ENCODE measurements around the gene SLC38A1. TPM values are rescaled to one million over a fixed set of nuclear protein-coding genes. Genes with fewer than 3 reads are reported as not detected.

SLC38A1 gene
- total and polyA plus RNA-seq, 2 donors from 2014 or later, result 13.3 to 124 TPM

GRCh38 chr12:46238821-46239220, 30.0 kb downstream of the SLC38A1 start:
- no peak for DNase-seq
- H3K27ac ChIP-seq (ENCODE audit: low read depth in 2 of 2, low read length in 2 of 2), result no peak overlapping the region
- no peak for TF ChIP-seq CTCF (IDR thresholded peaks at IDR 0.05; ENCODE audit: borderline replicate concordance, extremely low read depth, insufficient read depth)
- H3K9ac ChIP-seq (ENCODE audit: low read length in 3 of 3), result no peak overlapping the region
- H3K4me3 ChIP-seq (ENCODE audit: low read length in 3 of 3), result no peak overlapping the region
- intact Hi-C loops (cut with DNase I), result no loop called here
- no peaks in the 10 kb centered on the region for H3K36me3 ChIP-seq (ENCODE audit: control insufficient read depth in 2 of 3, insufficient read depth in 3 of 3, low read length in 3 of 3)
- no peaks in the 10 kb centered on the region for H3K4me1 ChIP-seq (ENCODE audit: control insufficient read depth in 2 of 3, insufficient read depth in 2 of 3, low read depth in 1 of 3, low read length in 3 of 3)
- H3K9me3 ChIP-seq (ENCODE audit: control insufficient read depth in 2 of 3, insufficient read depth in 1 of 3, low read length in 3 of 3), result no peaks in the 10 kb centered on the region
- FAIRE-seq, result no peak
- no peaks in the 10 kb centered on the region for H3K27me3 ChIP-seq (ENCODE audit: control insufficient read depth, insufficient read depth, low read length)

GRCh38 chr12:46237371-46238045, 31.3 kb downstream of the SLC38A1 start:
- DNase-seq (no peak), FAIRE-seq (no peak)
- H3K4me3 ChIP-seq (ENCODE audit: low read length in 3 of 3), result no peak overlapping the region
- H3K9ac ChIP-seq (ENCODE audit: low read length in 3 of 3), result no peak overlapping the region
- no peaks in the 10 kb centered on the region for H3K36me3 ChIP-seq (ENCODE audit: control insufficient read depth in 2 of 3, insufficient read depth in 3 of 3, low read length in 3 of 3)
- no peaks in the 10 kb centered on the region for H3K27me3 ChIP-seq (ENCODE audit: control insufficient read depth, insufficient read depth, low read length)
- TF ChIP-seq CTCF (IDR thresholded peaks at IDR 0.05; ENCODE audit: borderline replicate concordance, extremely low read depth, insufficient read depth), result no peak
- H3K9me3 ChIP-seq (ENCODE audit: control insufficient read depth in 2 of 3, insufficient read depth in 1 of 3, low read length in 3 of 3), result no peaks in the 10 kb centered on the region
- H3K27ac ChIP-seq (ENCODE audit: low read depth in 2 of 2, low read length in 2 of 2), result no peak overlapping the region
- intact Hi-C loops (cut with DNase I), result no loop called here
- no peaks in the 10 kb centered on the region for H3K4me1 ChIP-seq (ENCODE audit: control insufficient read depth in 2 of 3, insufficient read depth in 2 of 3, low read depth in 1 of 3, low read length in 3 of 3)

GRCh38 chr12:46234000-46234399, 34.8 kb downstream of the SLC38A1 start:
- H3K27me3 ChIP-seq (ENCODE audit: control insufficient read depth, insufficient read depth, low read length), result no peaks in the 10 kb centered on the region
- FAIRE-seq, result no peak
- no peaks in the 10 kb centered on the region for H3K4me1 ChIP-seq (ENCODE audit: control insufficient read depth in 2 of 3, insufficient read depth in 2 of 3, low read depth in 1 of 3, low read length in 3 of 3)
- no peak for TF ChIP-seq CTCF (IDR thresholded peaks at IDR 0.05; ENCODE audit: borderline replicate concordance, extremely low read depth, insufficient read depth)
- no peaks in the 10 kb centered on the region for H3K9me3 ChIP-seq (ENCODE audit: control insufficient read depth in 2 of 3, insufficient read depth in 1 of 3, low read length in 3 of 3)
- DNase-seq, result no peak
- intact Hi-C loops (cut with DNase I), result no loop called here
- H3K27ac ChIP-seq (ENCODE audit: low read depth in 2 of 2, low read length in 2 of 2), result no peak overlapping the region
- no peaks in the 10 kb centered on the region for H3K36me3 ChIP-seq (ENCODE audit: control insufficient read depth in 2 of 3, insufficient read depth in 3 of 3, low read length in 3 of 3)
- H3K4me3 ChIP-seq (ENCODE audit: low read length in 3 of 3), result no peak overlapping the region
- no peak overlapping the region for H3K9ac ChIP-seq (ENCODE audit: low read length in 3 of 3)

- Histone ChIP-seq H3K36me3 (ENCODE audit: control insufficient read depth in 2 of 3, insufficient read depth in 3 of 3, low read length in 3 of 3) (no peaks in the 10 kb centered on the region), H3K9ac (ENCODE audit: low read length in 3 of 3) (no peak overlapping the region), H3K4me1 (ENCODE audit: control insufficient read depth in 2 of 3, insufficient read depth in 2 of 3, low read depth in 1 of 3, low read length in 3 of 3) (no peaks in the 10 kb centered on the region), H3K27ac (ENCODE audit: low read depth in 2 of 2, low read length in 2 of 2) (no peak overlapping the region), H3K9me3 (ENCODE audit: control insufficient read depth in 2 of 3, insufficient read depth in 1 of 3, low read length in 3 of 3) (no peaks in the 10 kb centered on the region), H3K4me3 (ENCODE audit: low read length in 3 of 3) (no peak overlapping the region), H3K27me3 (ENCODE audit: control insufficient read depth, insufficient read depth, low read length) (no peaks in the 10 kb centered on the region)
- intact Hi-C loops (cut with DNase I), result no loop called here
- DNase-seq, result no peak
- no peak for TF ChIP-seq CTCF (IDR thresholded peaks at IDR 0.05; ENCODE audit: borderline replicate concordance, extremely low read depth, insufficient read depth)
- FAIRE-seq, result no peak
Measured at GRCh38 chr12:46233423-46233822, 35.4 kb downstream of the SLC38A1 start.
